CD4-positive, alpha-beta T cell treated with Interferon alpha-2 for 1 hour (primary cell): Measurements from ENCODE around the gene CYP27C1.
"Not testable (repeated sequence)": the region's sequence is repeated elsewhere in the genome, so short reads cannot be mapped to it uniquely, and the experiment has no call there.

Experiments
- DNase-seq, 2 donors: peaks; one replicate each; pipeline ENCODE4 v3.0.0-alpha.2; 2020 to 2022

Gene CYP27C1

GRCh38 chr2:127220768-127221527 lies 849 bp upstream of the CYP27C1 start:
- DNase-seq: no peak

- no peak for DNase-seq
Observed at GRCh38 chr2:127219171-127220070, 678 bp downstream of the CYP27C1 start.

GRCh38 chr2:127218812-127219170 lies 1.3 kb downstream of the CYP27C1 start:
- no peak for DNase-seq

GRCh38 chr2:127217470-127218325 lies 2.4 kb downstream of the CYP27C1 start:
- DNase-seq: no peak

- no peak for DNase-seq
Observed at GRCh38 chr2:127216593-127216992, 3.5 kb downstream of the CYP27C1 start.

- DNase-seq: no peak
Observed at GRCh38 chr2:127216095-127216494, 4.0 kb downstream of the CYP27C1 start.

GRCh38 chr2:127214201-127214600 lies 5.9 kb downstream of the CYP27C1 start:
- DNase-seq: not testable (repeated sequence)

- no peak for DNase-seq
Observed at GRCh38 chr2:127208313-127208712, 11.8 kb downstream of the CYP27C1 start.

- DNase-seq: no peak
Observed at GRCh38 chr2:127205218-127206125, 14.6 kb downstream of the CYP27C1 start.

- DNase-seq: no peak
Observed at GRCh38 chr2:127201452-127201851, 18.6 kb downstream of the CYP27C1 start.

- DNase-seq: no peak
Observed at GRCh38 chr2:127200962-127201361, 19.1 kb downstream of the CYP27C1 start.

GRCh38 chr2:127199223-127199622 lies 20.9 kb downstream of the CYP27C1 start:
- no peak for DNase-seq

- peak; percentile 28 to 55 for DNase-seq
Observed at GRCh38 chr2:127197475-127198385, 22.4 kb downstream of the CYP27C1 start.

- DNase-seq: peak in 1 of 2 donors; percentile 27
Observed at GRCh38 chr2:127196998-127197397, 23.1 kb downstream of the CYP27C1 start.

- no peak for DNase-seq
Observed at GRCh38 chr2:127196549-127196948, 23.6 kb downstream of the CYP27C1 start.

GRCh38 chr2:127195140-127196074 lies 24.7 kb downstream of the CYP27C1 start:
- no peak for DNase-seq

GRCh38 chr2:127194447-127194846 lies 25.7 kb downstream of the CYP27C1 start:
- no peak for DNase-seq

GRCh38 chr2:127193967-127194280 lies 26.2 kb downstream of the CYP27C1 start:
- DNase-seq: no peak

- DNase-seq: no peak
Observed at GRCh38 chr2:127193164-127193966, 26.7 kb downstream of the CYP27C1 start.
